Measurements from ENCODE around the gene CTNNA2. TPM values are rescaled to one million over a fixed set of nuclear protein-coding genes. Genes with fewer than 3 reads are reported as not detected.

Gene CTNNA2
- 3.2 and 15.0 TPM in 2 replicates for total RNA-seq (ENCODE audit: low replicate concordance)
- long read RNA-seq, partial matches to known transcripts, result 0 of 1 reads
- long read RNA-seq, other reads (novel, unspliced or antisense), result 1 of 1 reads

DNA sequence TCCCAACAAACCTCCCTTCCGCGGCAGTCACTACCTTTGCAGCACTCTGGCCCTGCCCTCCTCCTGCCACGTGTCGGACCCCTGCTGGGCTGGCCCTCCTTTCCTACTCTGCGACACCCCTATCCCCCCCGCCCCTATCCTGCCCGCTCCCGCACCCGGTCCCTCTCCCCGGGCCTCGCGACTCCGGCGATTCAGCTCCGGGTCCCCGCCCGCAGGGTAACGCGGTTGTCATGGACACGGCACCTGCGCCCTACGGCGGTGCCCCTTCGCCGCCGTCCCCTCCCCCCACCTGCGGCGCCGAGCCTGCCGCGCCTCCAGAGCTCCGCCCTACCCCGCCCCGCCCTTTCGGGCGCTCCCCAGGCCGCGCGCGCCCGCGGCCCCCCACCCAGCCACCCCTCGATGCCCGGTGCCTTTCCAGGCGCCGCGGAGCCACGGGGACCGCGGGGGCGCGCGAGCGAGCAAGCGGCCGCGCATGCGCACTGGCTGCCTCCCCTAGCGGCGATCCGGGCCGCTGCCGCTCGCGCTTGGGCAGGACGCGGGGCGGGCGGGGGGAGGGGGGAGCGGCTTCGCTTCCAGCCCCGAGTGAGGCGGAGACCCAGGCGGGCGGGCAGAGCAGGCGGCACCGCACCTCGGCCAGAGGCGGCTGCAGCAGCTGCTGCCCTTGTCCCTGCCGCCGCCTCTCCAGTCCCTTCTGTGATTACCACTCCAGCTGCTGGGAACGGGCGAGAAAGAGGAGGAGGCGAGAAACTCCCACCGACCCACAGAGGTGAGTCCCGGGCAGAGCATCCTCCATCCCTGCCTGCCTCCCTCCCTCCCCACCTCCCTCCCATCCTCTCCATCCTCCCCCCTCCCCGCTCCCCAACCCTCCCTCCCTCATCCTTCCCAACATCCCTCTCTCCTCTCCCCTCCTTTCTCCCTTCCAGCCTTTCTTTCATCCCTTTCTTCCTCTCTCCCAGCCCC lies at the start of gene CTNNA2:
Gene CTNNA2 (plus strand): TSS at position 610 of the 960 bp plus-strand sequence.
- Mint-ChIP-seq H3K36me3 (no peaks in the 10 kb centered on the region), H3K9me3 (peaks cover 5% of the 10 kb centered on the region), H3K4me3 (peak within 1 kb of the TSS; percentile 89), H3K27me3 (peaks cover 40% of the 10 kb centered on the region), H3K4me1 (ENCODE audit: unreplicated experiment) (peaks cover 11% of the 10 kb centered on the region), H3K27ac (peak within 1 kb of the TSS; percentile 44)
- TF ChIP-seq, protein P1, sequence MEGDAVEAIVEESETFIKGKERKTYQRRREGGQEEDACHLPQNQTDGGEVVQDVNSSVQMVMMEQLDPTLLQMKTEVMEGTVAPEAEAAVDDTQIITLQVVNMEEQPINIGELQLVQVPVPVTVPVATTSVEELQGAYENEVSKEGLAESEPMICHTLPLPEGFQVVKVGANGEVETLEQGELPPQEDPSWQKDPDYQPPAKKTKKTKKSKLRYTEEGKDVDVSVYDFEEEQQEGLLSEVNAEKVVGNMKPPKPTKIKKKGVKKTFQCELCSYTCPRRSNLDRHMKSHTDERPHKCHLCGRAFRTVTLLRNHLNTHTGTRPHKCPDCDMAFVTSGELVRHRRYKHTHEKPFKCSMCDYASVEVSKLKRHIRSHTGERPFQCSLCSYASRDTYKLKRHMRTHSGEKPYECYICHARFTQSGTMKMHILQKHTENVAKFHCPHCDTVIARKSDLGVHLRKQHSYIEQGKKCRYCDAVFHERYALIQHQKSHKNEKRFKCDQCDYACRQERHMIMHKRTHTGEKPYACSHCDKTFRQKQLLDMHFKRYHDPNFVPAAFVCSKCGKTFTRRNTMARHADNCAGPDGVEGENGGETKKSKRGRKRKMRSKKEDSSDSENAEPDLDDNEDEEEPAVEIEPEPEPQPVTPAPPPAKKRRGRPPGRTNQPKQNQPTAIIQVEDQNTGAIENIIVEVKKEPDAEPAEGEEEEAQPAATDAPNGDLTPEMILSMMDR (conservative IDR thresholded peaks at IDR 0.05), result peak; percentile 74
- peak; percentile 89 for DNase-seq (ENCODE audit: extremely low spot score, unreplicated experiment)

DNA sequence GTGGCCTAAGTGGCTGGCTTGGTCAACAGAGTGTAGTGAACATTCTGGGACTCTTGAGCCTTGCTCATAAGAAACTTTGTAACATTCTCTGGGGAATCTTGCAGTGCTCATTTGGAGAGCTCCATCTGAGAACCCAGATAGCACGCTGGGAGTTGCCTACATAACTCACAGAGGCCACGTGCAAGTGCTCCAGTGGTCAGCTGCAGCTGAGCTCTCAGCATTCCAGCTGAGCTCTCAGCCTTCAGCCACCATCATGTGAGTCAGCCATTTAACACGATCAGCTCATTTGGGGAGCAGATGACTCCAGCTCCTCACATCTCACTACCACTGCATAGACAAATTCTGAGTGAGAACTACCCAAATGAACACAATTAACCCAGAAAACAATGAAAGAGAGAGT lies 25.5 kb upstream of the CTNNA2 start:
- no peaks in the 10 kb centered on the region for H3K9me3 Mint-ChIP-seq
- H3K4me3 Mint-ChIP-seq, result no peak overlapping the region
- H3K4me1 Mint-ChIP-seq (ENCODE audit: unreplicated experiment), result no peaks in the 10 kb centered on the region

DNA sequence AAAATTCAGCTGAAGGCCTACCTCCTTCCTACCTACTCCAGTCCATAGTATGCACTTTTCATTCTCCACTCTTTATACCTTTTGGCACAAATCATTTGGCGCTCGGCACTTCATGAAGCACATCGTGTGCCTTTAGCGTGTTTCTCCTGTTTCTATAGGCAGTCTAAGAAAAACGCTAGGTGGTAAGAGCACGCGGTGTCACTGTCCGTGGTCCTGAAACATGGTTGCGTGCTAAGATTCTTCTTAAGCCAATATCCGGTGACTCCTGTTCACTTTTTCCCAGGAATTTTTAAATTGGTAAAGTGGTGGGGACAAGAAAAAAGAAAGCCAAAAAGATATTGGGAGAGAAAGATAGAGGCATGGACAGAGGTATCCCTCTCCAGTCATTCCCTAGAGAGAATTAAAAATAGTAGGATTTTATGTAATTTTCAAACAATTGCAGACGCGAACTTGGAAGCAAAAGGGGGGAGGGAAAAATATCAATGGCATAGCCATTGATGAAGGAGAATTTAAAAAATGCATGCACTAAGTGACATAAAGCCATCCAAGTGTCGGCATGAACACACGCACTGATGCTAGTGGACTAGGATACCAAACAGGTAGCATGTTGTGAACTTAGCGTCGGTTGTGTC lies 1.4 kb upstream of the CTNNA2 start:
- Mint-ChIP-seq H3K36me3 (no peaks in the 10 kb centered on the region), H3K27ac (no peak overlapping the region), H3K4me1 (ENCODE audit: unreplicated experiment) (peaks cover 11% of the 10 kb centered on the region), H3K9me3 (peaks cover 5% of the 10 kb centered on the region), H3K4me3 (peak overlapping the region; percentile 75), H3K27me3 (peaks cover 40% of the 10 kb centered on the region)
- peak; percentile 74 for DNase-seq (ENCODE audit: extremely low spot score, unreplicated experiment)
- TF ChIP-seq, protein P1 (conservative IDR thresholded peaks at IDR 0.05), result peak; percentile 25

More for the DNA sequence above, 25.5 kb upstream of the CTNNA2 start:
- TF ChIP-seq, protein P1 (conservative IDR thresholded peaks at IDR 0.05), result no peak
- H3K27ac Mint-ChIP-seq, result no peak overlapping the region
- H3K27me3 Mint-ChIP-seq, result no peaks in the 10 kb centered on the region
- no peaks in the 10 kb centered on the region for H3K36me3 Mint-ChIP-seq
- no peak for DNase-seq (ENCODE audit: extremely low spot score, unreplicated experiment)

DNA sequence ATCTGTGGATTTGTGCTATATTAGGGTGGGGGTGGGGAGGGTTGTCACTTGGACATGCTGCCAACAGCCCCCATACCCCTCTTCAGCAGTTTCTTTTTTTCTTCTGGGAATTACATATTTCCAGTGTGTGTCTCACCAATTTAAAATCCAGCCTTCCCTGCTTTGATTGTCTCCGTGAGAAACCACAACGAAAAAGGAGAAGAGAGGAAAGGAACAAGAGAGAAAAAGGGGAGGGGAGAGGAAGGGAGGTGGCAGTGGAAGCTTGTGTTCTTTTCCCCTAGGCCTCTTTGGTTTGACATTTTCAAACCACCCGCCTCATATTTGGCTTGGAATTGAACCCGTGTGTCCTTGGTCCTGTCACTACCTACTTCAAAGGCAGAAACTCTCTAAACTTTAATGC lies 860 bp downstream of the CTNNA2 start:
- peaks cover 11% of the 10 kb centered on the region for H3K4me1 Mint-ChIP-seq (ENCODE audit: unreplicated experiment)
- peaks cover 5% of the 10 kb centered on the region for H3K9me3 Mint-ChIP-seq

DNA sequence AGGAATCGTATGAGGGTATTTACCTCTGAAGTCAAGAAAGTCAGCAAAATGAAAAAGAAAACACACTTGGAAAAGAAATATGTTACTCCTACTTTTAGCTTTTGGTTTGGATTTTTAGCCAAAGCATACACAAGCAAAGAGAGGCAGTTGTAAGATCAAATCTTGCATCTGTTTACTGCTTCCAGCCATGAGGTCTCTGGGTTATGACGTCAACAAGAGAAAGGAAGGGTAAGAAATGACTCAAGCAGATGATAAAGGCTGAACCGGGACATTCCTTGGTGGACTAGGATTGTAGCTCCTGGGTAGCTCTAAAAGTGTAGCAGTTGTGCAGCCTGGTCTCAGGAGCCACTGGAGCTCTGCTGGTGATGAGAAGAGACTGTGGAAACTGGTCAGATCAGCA lies 16.8 kb downstream of the CTNNA2 start:
- Mint-ChIP-seq H3K27me3 (no peaks in the 10 kb centered on the region), H3K27ac (no peak overlapping the region), H3K36me3 (no peaks in the 10 kb centered on the region), H3K4me1 (ENCODE audit: unreplicated experiment) (peaks cover 4% of the 10 kb centered on the region), H3K9me3 (no peaks in the 10 kb centered on the region), H3K4me3 (no peak overlapping the region)
- no peak for DNase-seq (ENCODE audit: extremely low spot score, unreplicated experiment)
- TF ChIP-seq, protein P1 (conservative IDR thresholded peaks at IDR 0.05), result no peak

More for the DNA sequence above, 860 bp downstream of the CTNNA2 start:
- TF ChIP-seq, protein P1 (conservative IDR thresholded peaks at IDR 0.05), result no peak
- H3K4me3 Mint-ChIP-seq, result peak overlapping the region; percentile 86
- no peaks in the 10 kb centered on the region for H3K36me3 Mint-ChIP-seq
- peaks cover 40% of the 10 kb centered on the region for H3K27me3 Mint-ChIP-seq
- DNase-seq (ENCODE audit: extremely low spot score, unreplicated experiment), result no peak
- no peak overlapping the region for H3K27ac Mint-ChIP-seq
